HG03095 (cell line): ENCODE results near the gene PTPRG.

Experiments
- ATAC-seq: cut with Tn5 transposase; IDR thresholded peaks from one replicate; pipeline ENCODE4 v1.9.1; 2021; ENCODE audit warnings: moderate library complexity; ENCODE audit not compliant: unreplicated experiment

PTPRG gene

GRCh38 chr3:61847784-61848462 is 286.6 kb downstream of the PTPRG start:
- no peak for ATAC-seq

- no peak for ATAC-seq
These were observed 287.5 kb downstream of the PTPRG start for GRCh38 chr3:61848885-61849284.

DNA sequence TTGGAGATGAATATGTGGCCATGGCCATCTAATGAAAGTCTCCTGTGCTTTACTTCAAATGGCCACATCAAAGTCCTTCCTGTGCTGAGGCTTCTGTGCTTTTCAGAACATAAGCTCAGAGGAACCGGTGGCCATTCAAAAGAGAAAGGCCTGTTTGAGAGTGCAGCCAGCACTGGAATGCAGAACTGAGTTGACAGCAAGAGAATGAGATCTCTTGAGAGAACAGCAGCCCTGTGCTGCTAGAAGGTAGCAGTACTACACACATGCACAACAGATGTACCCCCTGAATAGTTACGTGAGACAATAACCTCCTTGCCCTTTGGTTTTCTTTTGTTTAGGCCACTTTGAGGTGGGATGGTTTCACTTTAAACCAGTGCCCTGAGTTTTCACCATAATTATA is 292.5 kb downstream of the PTPRG start:
- ATAC-seq = no peak

- ATAC-seq = no peak
These were observed 293.8 kb downstream of the PTPRG start for GRCh38 chr3:61855211-61855610.

DNA sequence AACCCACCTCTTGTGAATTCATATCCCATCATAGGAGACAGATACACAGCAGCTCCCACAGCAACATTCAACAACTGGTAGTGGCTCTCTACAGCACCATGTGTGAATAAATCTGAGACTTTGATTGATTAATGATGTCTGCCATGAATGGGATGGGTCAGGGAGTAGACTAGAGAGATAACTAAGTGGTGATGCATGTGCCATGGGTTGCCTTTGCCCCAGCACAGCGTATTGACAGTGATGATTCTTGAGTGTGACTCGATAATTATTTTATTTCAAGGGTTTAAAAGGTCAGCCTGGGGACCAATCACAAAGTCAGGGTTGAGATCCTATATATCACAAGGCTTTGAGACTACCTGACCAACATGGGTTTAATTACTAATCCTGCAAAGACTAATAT is 295.9 kb downstream of the PTPRG start:
- ATAC-seq = no peak

DNA sequence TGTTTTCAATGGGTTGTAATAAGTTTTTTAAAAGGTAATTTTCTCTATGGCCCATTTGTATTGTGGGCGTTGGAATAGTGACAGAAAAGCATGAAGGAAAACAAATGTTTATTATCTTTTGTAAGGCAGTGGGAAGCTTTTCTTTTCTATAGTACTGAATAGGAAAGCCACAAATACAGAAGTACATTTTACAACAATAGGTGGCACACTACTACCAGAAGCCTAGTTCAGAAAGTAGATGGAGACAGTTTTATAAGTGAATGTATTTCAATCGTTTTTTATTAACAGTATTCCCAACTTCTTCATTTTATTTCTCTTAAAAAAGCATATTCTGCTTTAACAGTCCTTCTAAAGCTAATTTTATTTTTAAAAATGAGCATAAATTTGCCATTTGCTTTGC is 296.7 kb downstream of the PTPRG start:
- ATAC-seq = no peak

GRCh38 chr3:61861410-61861809 is 300.0 kb downstream of the PTPRG start:
- no peak for ATAC-seq

GRCh38 chr3:61862614-61863289 is 301.4 kb downstream of the PTPRG start:
- ATAC-seq = no peak

GRCh38 chr3:61863579-61863978 is 302.2 kb downstream of the PTPRG start:
- ATAC-seq = no peak

- no peak for ATAC-seq
These were observed 303.5 kb downstream of the PTPRG start for GRCh38 chr3:61864886-61865285.

DNA sequence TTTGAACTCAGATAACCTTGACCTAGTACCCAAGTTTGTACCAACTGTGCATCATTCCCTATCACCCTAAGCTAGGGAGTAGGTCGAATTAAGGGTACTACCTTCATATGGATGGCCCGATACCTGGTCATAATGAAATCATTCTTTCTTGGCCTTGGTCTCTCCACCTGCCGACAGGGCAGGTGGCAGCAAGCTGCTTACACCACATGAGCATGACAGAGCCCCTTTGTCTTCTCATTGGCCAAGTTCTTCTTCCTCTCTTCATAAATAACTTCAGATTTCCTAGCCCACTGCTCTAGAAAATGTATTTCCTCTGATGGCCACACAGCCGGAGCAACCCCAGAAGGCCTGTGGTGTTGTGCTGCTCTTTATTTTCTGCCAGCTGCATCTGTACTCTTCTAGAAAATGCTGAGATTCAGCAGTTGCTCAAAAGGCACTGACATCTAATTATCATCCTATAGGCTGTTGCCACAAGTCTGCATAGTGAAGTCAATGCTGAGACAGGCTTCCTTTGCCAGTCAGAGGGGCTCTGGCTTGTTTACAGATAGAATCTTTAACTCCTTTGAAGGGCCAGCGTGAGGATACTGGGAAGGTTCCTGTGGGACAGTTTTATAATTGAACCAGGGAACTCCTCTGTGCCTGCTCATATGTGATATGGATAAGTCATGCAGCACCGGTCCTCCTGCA is 304.2 kb downstream of the PTPRG start:
- ATAC-seq = no peak

GRCh38 chr3:61866153-61866542 is 304.8 kb downstream of the PTPRG start:
- no peak for ATAC-seq

DNA sequence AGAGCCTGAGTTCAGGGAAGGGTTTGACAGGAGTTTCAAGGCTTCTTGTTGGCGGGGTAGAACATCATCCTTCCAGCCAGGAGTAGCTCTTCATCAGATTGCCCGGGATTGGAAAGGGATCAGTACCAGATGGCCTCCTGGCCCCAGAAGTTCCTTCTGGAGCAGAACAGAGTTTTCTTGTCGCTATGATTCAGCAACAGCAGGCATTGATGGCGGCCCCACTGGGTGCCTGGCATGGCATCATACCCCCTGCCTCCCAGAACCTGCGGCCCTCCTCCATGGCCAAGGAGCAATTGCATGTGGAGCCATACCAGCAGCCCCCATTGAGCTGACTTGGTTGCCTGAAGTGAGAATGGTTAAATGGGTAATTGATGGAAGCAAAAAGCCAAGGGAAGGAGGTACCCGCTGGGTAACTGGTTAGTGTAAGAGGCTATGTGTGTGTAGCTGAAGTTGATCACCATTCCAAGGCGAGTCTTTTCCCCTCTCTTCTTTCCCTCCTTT is 305.6 kb downstream of the PTPRG start:
- ATAC-seq = no peak

- ATAC-seq = no peak
These were observed 307.1 kb downstream of the PTPRG start for GRCh38 chr3:61868499-61868898.

- no peak for ATAC-seq
These were observed 308.0 kb downstream of the PTPRG start for GRCh38 chr3:61869371-61869770.

DNA sequence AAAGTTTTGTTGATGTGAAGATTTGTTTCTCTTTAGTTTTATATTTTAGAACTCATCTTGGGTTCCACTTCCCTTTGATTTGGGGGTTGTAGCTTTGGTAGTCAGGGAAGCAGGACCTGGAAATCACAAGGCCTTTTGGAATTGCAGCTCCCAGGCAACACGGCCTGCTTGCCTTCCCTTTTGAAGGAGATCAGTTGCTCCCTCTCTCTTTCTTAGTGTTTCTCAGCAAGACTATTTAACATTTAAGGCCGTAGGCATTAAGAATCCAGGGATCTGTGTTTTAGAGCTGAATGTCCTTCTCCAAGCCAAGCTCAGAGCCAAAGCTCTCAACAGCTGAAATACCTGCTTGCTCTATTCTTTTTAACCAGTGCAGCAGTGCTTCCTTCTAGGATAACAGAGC is 310.3 kb downstream of the PTPRG start:
- ATAC-seq = no peak

DNA sequence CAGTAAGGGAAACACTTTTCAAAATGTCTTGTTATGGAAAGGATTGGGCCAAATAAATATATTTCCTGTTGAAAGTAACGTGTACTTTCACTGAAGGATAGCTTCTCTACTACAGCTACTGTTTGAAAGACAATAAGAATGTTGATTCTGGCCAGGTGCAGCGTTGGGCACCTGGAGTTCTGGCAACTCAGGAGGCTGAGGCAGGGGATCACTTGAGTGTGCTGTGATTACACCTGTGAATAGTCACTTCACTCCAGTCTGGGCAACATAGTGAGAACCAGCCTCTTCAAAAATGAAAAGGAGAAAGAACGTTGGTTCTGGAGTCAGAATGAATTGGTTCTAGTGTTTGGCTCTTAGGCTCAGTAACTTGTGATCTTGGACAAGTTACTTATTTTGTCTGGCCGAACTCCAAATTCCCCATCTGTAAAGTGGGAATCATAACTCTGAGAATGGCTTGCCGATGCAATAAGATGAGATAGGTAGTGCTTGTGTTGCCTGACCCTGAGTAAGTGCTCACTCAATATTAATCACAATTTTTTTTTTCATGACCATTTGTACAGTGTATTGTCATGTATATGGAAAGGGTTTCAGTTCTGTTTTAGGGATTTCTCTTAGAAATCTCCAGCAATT is 310.8 kb downstream of the PTPRG start:
- no peak for ATAC-seq

DNA sequence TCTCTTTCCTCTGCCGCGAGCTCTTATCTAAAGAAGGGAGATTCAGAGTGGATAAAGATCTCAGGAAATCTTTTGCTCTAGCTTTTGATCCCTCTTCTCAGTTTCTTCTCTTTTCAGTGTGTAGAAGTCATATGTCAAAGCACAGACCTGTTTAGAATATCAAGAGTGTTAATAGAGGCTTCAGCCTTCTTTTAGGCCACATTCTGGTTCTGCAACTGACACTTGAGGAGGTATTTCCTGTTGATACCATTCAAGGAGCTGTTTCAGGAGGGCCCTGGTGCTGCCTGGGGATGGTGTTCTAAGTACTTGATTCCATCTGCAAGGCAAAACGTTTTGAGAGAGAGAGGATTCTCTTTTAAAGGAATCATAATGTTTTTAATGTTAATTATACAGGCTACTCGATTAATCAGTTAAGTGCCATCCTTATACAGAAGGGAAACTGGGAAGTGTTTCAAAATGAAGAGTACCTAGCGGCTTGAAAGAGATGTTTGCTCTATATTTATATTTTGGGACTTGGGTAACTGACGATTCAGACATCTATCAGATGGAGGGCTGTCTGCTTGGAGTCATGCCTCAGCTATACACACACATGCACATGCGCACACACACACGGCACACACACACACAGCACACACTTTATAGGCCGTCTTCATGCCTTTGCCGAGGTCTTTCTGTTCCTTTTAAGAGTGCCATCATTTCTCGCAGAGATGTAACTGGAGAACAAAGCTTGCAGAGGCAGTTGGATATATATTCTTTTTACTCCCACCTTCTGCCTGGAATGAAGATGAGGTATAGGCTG is 313.9 kb downstream of the PTPRG start:
- no peak for ATAC-seq

DNA sequence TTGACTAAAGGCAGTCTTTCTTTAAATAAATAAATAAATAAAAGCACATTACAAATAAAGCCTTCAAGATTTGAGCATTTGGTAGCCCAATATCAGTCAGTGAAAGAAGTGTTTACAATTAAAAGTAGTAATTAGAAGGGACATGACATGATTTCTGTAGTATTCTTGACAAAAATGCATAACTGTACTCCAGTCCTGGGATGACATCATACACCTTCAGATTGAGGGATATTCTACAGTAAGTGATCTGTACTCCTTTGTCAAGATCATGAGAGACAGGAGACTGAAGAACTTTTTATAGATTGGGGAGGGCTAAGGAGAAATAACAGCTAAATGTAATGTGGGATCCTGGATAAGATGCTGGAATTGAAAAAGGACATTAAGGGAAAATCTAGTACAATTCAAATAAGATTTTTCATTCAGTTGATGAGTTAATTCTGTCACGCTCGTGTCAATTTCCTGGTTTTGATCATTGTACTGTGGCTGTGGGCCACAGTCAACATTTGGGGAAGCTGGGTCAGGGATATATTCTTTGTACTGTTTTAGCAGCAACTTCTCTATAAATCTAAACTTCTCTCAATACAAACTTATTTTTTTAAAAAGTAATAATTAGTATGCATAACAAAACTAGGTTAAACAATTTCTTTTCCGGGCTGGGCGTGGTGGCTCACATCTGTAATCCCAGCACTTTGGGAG is 314.8 kb downstream of the PTPRG start:
- no peak for ATAC-seq

DNA sequence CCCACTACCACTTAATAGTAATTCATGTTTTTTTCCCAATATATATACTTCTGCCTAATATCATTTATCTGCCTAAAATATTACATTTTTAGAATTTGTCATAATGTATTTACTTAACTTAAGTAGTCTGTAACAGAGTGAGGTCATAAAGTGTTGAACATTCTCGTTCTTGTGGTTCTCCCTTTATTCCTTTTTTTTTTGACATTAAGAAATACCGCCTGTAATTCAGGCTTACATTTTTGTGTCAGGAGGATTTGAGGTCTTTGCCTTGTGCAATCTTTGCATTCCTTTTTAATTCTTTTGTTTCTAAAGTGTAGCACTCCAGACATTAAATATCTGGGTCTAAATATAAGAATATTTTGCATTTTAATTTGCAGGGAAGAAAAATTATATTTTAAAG is 315.4 kb downstream of the PTPRG start:
- no peak for ATAC-seq
